Fibroblast of villous mesenchyme (primary cell): ENCODE data around the gene NANOG. TPM values are rescaled to one million over a fixed set of nuclear protein-coding genes. Genes with fewer than 3 reads are reported as not detected.
"Not testable (repeated sequence)": the region's sequence is repeated elsewhere in the genome, so short reads cannot be mapped to it uniquely, and the experiment has no call there.

Experiments
- DNase-seq: peaks from one replicate; pipeline ENCODE4 v3.0.0-alpha.2; 2010; ENCODE audit warnings: low read depth
- H3K4me3 ChIP-seq: 2 replicates; pipeline ENCODE4 v1.5.1; 2011; ENCODE audit warnings: low read depth, mild to moderate bottlenecking, low read length
- CTCF ChIP-seq: IDR thresholded peaks from 2 replicates; pipeline ENCODE4 v1.5.1; 2012; ENCODE audit warnings: low read depth, mild to moderate bottlenecking, low read length; ENCODE audit not compliant: insufficient read depth
- total RNA-seq: library from RNA; depleted of rRNA; stranded (reverse); fragments of >200 nt; gene quantifications from 2 replicates; pipeline ENCODE4 v1.2.3, GENCODE V29; 2012

NANOG gene
- not detected in 2 replicates for total RNA-seq

DNA sequence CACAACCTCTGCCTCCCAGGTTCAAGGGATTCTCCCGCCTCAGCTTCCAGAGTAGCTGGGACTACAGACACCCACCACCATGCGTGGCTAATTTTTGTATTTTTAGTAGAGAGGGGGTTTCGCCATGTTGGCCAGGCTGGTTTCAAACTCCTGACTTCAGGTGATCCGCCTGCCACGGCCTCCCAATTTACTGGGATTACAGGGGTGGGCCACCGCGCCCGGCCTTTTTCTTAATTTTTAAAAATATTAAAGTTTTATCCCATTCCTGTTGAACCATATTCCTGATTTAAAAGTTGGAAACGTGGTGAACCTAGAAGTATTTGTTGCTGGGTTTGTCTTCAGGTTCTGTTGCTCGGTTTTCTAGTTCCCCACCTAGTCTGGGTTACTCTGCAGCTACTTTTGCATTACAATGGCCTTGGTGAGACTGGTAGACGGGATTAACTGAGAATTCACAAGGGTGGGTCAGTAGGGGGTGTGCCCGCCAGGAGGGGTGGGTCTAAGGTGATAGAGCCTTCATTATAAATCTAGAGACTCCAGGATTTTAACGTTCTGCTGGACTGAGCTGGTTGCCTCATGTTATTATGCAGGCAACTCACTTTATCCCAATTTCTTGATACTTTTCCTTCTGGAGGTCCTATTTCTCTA, at the start of gene NANOG:
NANOG (plus strand) TSS at position 519 of the 645 bp plus-strand sequence. CDS start 213 bp downstream, outside the sequence.
- not testable (repeated sequence) for H3K4me3 ChIP-seq

DNA sequence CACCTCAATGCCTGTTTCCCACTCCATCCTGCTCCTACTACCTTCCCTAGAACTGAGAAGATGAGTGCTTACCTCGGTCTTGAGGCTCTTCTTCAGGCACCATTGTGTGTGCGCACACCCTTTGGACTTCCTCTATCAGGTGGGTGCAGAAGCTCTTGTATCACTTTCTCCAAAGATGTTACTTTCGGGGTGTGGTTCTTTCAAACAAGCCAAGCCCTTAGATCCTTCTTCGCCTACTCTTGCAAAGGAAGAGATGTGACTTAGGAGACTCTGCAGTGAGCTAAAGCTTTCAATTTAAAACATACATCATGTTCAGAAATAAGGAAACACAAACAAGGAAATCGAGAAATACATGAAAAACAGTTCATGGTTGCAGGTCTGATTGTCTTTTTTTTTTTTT, 42.0 kb upstream of the NANOG start, which contains the start of gene CLEC4C:
CLEC4C (minus strand) TSS at position 130 of the 400 bp plus-strand sequence; CDS start at position 103, 27 bp downstream.
- no peak for TF ChIP-seq CTCF
- H3K4me3 ChIP-seq: no peak within 1 kb of the TSS
- DNase-seq: no peak

More for the DNA sequence above, at the start of gene NANOG:
- DNase-seq: not testable (repeated sequence)

DNA sequence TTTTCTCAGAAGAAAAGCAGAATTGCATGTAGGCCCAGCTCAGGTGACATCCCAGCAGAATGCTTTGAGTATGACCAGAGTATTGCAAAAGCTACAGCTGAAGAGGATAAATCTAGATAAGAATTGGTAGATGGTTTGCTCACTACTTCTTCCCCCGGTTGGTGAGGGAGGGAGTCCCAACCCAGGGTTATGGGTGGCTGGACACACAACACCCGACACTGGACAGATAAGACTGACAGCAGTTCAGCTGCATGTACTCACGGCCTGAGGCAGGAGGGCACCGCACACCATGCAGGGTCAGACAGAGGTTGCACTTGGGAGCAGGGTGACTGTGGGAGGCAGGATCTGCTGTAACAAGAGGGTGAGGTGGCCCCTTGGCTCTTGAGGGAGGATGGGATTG, 40.4 kb upstream of the NANOG start:
- DNase-seq: no peak
- no peak for TF ChIP-seq CTCF
- no peak overlapping the region for H3K4me3 ChIP-seq

DNA sequence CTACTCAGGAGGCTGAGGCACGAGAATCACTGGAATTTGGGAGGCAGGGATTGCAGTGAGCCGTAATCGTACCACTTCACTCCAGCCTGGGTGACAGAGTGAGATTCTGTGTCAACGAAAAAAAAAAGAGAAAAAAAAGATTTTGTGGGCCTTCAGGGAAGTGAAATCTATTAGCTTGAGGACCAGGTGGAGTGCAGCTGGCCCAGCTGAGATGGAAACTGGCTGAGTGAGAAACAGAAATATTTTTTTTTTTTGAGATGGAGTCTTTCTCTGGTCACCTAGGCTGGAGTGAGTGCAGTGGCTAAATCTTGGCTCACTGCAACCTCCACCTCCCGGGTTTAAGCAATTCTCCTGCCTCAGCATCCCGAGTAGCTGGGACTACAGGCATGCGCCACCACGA, 39.8 kb upstream of the NANOG start:
- H3K4me3 ChIP-seq: no peak overlapping the region
- TF ChIP-seq CTCF: no peak
- DNase-seq: no peak

DNA sequence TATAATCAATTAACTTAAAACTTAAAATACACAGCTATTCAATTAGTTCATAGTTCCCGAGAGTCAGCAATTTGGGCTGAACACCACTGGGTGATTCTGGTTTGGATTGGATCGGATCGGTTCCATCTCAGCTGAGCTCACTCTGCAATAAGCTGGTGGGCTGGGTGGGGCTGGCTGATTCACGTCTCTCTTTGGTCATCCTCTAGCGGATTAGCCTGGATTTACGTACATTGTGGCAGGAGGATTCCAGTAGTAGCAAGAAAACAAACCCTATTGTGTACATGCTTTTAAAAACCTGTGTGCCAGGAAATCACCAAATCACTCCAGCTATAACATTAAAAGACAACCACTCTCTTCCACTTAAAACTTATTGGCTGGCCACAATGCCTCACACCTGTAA, 38.9 kb upstream of the NANOG start:
- no peak for TF ChIP-seq CTCF
- DNase-seq: no peak

GRCh38 chr12:7751394-7751793, 37.8 kb upstream of the NANOG start:
- no peak overlapping the region for H3K4me3 ChIP-seq
- TF ChIP-seq CTCF: no peak
- DNase-seq: no peak

More for the DNA sequence above, 38.9 kb upstream of the NANOG start:
- no peak overlapping the region for H3K4me3 ChIP-seq

DNA sequence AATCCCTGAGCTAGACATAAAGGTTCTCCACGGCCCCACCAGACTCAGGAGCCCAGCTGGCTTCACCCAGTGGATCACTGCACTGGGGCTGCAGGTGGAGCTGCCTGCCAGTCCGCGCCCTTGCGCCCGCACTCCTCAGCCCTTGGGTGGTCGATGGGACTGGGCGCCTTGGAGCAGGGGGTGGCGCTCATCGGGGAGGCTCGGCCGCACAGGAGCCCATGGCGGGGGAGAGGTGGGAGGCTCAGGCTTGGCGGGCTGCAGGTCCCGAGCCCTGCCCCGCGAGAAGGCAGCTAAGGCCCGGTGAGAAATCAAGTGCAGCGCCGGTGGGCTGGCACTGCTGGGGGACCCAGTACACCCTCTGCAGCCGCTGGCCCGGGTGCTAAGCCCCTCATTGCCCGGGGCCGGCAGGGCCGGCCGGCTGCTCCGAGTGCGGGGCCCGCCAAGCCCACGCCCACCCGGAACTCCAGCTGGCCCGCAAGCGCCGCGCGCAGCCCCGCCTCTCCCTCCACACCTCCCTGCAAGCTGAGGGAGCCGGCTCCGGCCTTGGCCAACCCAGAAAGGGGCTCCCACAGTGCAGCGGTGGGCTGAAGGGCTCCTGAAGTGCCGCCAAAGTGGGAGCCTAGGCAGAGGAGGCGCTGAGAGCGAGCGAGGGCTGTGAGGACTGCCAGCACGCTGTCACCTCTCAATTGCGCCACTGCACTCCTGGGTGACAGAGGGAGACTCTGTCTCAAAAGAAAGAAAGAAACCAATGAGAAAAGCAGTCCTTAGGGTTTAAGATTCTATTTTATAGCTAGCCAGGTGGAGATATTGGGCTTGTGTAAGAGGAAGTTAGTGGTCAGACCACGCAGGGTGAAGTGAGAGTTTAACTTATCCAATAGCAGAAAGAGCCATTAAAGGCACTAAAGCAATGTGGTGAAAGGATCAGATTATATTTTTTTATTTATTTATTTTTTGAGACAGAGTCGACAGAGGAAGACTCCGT, 37.0 kb upstream of the NANOG start:
- not testable (repeated sequence) for DNase-seq, H3K4me3 ChIP-seq

GRCh38 chr12:7755668-7756067, 33.5 kb upstream of the NANOG start:
- not testable (repeated sequence) for DNase-seq, H3K4me3 ChIP-seq
